GM04503 (cell line): Measurements from ENCODE around the gene DBET.
"Not testable (repeated sequence)": the region's sequence is repeated elsewhere in the genome, so short reads cannot be mapped to it uniquely, and the experiment has no call there.

ENCODE experiments used
- DNase-seq: peaks from one replicate; pipeline ENCODE4 v3.0.0-alpha.2; 2012; ENCODE audit warnings: low read depth

Gene DBET

DNA sequence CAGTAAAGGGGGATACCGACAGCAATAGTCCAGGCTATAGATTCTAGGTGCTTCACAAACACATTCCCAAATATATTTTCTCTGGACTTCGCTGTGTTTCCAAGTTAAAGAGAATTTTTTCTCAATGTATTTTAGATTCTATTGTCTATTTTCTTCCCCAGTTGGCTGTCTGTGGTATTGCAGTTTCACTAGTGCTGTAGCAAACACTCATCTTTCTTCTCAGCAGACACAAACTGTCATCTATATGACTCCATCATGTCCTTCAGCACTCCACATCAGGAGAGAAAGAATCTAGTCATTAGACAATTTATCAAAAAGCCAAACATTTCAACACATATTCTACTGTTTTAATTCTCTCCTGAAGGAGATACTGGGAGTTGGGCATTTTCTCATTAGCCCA is at the start of gene DBET:
Gene DBET, plus strand, starts transcription at position 161 of the 400 bp plus-strand sequence.
- DNase-seq = not testable (repeated sequence)

DNA sequence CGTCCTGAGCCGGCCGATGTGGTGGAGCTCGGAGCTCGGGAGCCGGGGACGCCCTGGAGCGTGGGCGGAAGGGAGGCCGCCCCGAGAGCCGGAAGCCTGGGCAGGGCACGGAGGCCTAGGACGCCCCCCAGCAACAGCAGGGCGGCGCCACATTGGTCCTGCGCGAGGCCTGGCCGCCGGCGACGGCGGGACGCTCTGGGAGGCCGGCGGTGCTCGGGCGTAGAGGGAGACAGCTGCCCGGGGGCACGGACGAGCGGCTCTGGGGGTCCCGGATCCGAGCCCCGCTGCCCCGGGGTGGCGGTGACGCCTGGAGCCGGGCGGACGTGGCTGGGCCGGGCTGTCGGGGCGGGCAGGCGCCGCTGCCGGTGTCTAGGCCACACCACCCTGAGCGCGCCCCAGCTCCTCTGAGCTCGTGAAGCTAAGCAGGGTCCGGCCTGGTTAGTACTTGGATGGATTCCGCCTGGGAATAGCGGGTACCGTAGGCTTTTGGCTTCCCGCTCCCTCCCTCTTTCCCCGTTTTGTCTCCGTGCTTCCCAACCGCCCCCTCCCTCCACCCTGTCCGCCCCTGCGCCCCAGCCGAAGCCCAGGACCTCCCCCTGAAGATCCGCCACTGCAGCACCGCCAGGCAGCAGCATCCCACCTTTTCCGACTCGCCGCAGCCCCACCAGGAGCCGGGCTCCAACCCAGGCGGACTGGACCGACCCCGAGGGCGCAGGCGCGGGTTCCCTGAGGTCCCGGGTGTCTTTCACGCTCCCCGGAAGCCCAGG is 49.3 kb upstream of the DBET start:
- no peak for DNase-seq

DNA sequence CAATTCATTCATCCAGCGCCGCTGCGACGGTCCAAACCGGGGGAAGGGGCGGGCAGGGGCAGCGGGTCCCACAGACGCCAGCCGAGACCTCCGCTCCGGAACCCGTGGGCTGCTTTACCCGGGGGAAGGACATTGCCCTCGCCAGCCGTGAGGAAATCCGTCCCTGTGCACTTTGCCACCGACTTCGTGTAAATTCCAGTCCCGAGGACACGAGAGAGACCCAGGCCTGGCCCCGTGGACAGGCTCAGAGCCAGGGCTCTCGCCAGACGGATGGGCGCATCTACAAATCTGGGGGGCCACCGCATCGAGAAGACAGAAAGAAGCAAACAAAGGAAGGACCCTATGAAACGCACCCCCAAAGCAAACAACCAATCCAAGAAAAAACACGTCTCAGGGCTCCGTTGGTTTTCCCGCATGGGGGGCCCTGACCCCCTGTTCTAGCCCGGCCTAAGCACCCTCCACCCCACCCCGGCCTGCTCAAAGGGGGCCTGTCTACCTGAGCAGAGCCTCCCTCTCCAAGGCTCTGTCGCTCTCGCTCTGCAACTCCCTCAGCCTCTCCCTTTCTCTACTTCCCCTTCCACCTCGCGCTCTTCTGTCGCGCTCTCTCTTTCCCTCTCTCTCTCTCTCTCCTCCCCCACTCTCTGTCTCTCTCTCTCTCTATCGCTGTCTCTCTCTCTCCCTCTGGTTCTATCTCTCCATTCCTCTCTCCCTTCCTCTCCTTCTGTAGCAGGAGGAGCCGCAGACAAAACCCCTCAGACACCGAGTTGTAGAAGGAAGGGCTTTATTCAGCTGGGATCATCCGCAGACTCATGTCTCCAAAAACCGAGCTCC is 48.5 kb upstream of the DBET start:
- DNase-seq = no peak

DNA sequence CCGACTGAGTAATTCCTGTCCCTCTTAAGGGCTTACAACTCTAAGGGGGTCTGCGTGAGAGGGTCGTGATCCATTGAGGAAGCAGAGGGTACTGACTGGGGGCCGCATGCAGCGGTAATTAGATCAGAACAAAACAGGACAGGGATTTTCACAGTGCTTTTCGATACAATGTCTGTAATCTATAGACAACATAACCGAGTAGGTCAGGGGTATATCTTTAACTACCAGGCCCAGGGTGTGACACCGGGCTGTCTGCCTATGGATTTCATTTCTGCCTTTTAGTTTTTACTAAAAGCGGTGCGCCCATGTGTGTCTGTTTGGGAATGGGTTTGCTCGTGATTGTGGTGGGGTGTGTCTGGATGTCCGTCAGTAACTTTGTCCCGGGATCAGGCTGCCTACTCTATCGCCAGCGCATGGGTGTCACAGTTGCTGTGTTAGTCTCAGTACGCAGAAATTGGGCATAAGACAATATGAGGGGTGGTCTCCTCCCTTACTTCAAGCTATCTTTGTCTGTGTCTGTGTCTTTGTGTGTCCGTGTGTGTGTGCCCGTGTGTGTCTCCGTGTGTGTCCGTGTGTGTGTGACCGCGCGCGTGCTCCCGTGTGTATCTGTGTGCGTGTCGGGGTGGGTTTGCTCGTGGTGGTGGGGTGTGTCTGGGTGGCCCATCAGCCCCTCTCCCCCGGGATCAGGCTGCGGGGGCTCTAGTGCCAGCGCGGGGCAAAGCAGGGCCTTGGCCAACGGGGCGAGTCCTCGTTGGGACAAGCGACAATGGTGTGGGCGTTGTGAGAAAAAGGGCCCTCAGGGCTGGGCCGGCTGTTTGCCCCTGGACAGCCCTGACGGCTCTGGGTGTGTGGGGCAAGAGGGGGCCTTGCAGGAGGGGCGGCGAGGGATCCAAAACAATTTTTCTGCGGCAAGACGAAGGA is 47.7 kb upstream of the DBET start:
- no peak for DNase-seq

DNA sequence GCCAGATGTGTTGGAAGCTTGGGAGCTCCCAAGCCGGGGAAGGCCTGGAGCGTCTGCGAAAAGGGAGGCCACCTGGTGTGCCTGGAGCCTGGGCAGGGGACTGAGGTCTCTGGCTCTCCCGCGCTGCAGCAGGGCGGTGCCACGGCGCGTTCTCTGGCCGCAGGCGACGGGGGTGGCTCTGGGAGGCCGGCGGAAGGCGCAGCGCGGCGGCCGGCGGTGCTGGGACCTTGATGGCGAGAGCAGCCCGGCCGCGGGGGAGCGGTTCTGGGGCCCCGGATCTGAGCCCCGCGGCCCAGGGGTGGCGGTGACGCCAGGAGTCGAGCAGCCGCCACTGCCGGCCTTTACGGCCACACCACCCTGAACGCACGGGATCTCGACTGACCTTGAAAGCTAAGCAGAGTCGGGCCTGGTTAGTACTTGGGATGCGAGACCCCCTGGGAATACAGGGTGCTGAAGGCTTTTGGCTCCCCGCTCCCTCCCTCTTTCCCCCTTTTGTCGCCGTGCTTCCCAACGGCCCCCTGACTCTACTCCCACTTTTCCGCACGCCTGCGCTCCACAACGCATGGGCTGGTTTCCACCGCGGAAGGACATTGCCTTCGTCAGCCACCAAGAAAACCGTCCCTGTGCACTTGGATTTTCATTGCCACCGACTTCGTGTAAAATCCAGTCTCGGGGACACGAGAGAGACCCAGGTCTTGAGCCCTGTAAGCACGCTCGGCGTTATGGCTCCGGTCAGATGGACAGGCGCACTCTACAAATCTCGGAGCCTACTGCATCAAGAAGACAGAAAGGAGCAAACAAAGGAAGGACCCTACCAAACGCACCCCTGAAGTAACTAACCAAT is 46.7 kb upstream of the DBET start:
- DNase-seq = no peak

DNA sequence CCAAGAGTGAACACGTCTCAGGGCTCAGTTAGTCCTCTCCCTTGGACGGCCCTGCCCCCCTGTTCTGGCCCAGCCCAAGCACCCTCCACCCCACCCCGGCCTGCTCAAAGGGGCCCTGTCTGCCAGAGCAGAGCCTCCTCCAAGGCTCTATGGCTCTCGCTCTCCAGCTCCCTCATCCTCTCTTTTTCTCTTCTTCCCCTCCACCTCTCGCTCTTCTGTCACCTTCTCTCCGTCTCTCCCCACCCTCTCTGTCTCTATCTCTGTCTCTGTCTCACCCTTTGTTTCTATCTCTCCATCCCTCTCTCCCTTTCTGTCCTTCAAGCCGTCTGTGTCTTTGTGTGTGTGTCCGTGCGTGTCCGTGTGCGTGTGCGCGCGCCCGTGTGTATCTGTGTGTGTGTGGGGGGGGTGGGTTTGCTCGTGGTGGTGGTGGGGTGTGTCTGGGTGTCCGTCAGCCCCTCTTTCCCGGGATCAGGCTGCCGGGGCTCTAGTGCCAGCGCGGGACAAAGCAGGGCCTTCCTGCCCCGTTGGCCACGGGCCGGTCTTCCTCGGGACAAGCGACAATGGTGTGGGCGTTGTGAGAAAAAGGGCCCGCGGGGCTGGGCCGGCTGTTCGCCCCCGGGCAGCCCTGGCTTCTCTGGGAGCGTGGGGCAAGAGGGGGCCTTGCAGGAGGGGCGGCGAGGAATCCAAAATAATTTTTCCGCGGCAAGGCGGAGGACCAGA is 45.9 kb upstream of the DBET start:
- DNase-seq = no peak

DNA sequence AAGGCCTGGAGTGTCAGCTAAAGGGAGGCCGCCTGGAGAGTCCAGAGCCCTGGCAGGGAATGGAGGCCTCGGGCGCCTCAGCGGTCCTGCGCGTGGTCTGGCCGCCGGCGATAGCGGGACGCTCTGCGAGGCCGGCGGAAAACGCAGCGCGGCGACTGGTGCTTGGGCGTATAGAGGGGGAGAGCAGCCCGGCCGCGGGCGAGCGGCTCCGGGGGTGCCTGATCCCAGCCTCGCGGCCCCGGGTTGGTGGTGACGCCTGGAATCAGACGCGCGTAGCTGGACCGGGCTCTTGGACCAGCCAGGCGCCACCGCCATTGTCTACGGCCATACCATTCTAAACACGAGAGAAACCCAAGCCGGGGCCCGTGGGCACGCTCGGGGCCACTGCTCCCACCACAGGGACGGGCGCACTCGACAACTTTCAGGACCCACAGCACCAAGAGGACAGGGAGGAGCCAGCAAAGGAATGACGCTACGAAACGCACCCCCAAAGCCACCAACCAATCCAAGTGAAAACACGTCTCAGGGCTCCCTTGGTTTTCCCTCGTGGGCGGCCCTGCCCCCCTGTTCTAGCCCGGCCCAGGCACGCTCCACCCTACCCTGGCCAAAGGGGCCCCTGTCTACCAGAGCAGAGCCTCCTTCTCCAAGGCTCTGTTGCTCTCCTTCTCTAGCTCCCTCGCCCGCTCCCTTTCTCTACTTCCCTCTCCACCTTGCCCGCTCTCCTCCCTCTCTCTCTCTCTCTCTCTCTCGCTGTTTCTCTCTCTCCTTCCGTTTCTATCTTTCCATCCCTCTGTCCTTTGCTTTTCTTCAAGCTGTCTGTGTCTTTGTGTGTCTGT is 45.1 kb upstream of the DBET start:
- no peak for DNase-seq

DNA sequence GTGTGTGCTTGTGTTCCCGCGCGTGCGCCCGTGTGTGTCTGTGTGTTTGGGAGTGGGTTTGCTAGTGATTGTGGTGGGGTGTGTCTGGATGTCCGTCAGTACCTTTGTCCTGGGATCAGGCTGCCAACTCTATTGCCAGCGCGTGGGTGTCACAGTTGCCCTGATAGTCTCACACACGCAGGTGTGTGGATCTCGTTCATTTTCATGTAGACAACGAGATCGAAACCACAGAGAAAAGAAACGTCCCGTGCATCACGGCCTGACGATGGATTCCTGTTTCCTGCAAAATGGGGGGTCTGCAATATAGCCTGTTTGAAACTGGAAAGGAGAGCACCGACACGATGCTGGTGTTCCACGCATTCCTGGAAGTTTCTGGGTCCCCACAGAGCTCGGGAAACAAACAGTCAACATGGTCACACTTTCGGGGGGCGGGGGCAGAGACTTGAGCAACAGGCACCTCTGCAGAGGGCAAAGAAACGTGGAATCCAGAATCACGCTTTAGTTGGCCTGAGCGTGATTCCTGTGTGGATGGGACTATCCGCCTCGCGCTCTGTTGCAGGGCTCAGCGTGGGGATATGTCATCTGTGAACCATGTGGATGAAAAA is 44.3 kb upstream of the DBET start:
- not testable (repeated sequence) for DNase-seq

DNA sequence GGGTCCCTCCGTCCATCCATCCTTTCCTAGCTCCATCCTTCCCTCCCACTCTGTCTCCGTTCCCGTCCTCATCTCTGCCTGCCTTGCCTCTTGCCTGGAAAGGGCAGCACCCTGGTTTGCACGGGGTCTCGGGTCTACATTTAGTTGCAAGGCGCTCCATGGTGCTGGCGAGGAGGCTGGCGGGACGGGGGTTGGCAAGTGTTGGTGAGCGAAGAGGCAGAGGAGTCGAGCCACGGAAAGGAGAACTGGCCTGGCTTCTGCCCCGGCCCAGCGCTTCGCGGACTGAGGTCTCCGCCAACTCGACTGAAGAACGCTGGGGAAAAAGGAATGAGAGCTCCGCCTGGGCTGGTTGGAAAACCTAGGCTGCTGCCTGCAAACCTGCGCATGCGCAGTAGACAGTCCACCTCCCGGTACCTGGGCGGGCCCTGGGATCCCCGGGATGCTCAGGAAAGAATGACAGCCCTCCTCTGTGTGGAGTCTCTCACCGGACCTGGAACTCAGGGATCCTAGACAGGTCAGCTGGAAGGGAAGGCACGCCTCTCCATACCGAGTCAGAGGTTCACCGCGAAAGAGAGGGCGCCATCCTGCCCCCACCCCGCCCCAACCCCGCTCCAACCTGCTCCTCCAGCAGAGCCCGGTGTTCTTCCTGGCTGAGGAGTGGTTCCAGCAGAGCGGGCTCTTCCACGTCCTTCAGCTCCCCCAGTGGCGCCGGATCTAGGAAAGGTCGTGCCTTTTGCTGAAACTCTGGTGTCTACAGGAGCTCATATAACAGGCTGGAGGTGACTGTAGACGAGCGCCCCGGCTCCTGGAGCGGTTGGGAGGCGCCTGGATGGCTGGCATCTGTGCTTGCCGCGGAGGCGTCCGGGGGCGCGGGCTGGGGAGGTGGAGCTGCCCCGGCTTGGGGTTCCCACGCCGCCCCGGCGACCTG is 43.2 kb upstream of the DBET start:
- DNase-seq = no peak

DNA sequence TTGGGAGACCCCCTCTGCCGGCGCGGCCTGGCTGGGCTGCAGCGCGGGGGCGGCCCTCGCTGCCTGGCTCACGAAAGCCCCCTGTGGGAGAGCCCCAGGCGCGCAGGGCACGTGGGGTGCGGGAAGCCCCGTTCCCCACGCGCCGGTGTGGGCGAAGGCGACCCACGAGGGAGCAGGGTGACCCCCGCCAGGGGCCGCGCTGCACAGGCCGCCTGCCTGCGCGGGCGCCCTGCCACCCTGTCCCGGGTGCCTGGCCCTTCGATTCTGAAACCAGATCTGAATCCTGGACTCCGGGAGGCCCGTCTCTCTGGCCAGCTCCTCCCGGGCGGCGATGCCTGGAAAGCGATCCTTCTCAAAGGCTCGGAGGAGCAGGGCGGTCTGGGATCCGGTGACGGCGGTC is 42.3 kb upstream of the DBET start:
- not testable (repeated sequence) for DNase-seq

DNA sequence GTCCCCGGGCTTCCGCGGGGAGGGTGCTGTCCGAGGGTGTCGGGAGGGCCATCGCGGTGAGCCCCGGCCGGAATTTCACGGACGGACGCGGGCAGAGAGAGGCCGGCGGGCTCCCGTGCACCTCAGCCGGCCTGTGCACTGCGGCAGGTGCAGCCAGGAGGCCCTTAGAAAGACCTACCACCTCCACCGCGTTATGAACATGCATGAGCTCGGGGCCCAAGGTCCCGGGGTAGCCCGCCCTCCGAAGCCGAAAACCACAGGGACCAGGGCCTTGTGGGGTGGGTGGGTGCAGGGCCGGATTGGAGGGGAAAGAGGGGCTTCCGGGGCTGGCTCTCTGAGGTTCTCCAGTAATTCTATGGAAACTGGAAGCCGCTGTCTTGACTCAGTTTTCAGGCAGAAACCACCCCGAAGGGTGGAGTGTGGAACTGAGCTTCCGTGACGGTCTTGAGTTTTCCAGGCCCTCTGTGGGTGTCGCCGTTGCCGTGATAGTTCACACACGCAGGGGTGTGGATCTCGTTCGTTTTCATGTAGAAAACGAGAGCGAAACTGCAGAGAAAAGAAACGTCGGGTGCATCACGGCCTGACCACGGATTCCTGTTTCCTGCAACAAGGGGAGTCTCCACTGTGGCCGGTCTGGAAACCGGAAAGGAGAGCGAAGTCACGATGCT is 41.6 kb upstream of the DBET start:
- DNase-seq = not testable (repeated sequence)

DNA sequence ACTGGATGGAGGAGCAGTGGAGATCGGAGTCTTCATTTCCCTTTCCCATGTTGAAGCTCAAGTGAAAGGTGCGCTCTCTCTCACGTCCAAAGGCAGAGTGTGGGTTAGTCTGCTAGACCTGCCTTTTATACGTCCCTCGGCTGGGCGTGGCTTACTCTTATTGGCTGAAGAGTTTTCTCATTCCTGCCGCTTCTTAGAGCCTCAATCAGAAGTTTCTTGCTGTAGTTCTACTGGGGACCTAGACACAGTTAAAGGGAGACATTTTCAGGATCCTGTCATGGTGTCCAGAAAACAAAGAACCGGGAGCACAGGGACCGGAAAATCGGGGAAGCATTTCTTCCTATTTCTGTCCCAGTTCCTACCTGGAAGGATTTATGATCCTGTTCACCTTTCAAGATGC is 37.1 kb upstream of the DBET start, which contains the start of gene FRG2:
Gene FRG2, minus strand, starts transcription at position 101 of the 400 bp plus-strand sequence. Its CDS starts 52 bp downstream, at position 49.
- not testable (repeated sequence) for DNase-seq

DNA sequence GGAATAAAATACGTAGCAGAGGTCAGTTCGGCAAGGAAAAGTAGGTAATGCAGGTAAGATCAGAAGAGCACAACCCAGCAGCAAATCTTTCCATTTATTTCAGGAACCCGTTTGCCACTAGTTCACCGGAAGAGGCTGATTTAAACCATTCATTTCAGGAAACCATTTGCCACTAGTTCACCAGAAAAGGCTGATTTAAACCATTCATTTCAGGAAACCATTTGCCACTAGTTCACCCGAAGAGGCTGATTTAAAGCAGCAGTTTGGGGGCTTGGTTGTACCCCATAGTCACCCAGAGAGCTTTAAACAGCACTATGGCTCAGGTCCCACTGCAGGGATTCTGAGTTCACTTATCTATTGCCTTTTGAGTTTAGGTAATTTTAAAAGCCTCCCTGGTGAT is 33.0 kb upstream of the DBET start:
- DNase-seq = not testable (repeated sequence)

DNA sequence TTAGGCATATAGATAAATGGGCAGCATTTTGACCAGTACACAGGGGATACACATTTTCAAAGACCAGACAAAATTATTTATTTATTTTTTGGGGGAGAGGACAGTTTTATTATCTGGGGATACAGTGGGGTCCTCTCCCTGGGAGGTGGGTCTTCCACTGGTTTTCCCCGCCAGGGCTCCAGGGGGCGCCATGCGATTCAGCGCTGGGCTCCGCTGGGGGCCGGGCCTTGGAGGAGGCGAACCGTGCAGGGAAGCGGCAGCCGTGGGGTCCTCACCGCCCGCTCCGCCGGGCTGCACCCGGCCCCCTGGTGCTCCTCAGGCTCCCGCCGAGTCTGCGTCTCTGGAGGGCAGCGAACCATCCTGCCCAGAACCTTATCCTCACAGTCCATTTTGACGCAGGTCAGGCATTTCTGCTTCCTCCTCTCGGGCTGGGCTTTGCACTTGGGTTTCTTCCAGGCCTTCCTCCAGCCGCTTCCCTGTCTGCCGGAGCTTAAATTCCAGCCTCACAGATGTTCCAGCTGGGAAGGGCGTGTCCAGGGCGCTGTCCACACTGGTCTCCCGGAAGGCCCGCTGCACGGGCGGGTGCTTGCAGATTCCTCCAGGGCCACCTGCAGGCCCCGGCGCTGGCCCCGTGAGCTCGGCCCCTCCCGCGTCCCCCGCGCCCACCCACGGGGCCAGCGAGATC is 26.5 kb upstream of the DBET start:
- not testable (repeated sequence) for DNase-seq

DNA sequence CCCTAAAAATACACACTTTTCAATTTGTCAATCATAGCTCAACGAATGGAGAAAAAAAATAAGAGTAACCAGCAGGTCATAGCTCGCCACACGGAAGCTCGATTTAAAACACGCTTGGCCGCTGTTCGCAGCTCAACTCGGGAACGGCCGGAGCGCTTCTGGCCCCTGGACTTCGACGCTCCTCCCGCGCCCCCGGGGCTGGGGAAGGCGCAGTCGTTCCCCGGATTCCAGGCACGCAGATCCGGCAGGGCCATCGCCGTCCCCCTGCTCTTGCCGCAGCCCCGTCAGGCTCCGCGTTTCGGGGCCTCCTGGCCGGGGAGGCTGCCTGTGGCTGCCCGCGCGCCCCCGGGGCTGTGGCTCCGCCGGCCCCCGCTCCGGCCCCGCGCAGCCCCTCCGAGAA is 23.4 kb upstream of the DBET start:
- DNase-seq = not testable (repeated sequence)

DNA sequence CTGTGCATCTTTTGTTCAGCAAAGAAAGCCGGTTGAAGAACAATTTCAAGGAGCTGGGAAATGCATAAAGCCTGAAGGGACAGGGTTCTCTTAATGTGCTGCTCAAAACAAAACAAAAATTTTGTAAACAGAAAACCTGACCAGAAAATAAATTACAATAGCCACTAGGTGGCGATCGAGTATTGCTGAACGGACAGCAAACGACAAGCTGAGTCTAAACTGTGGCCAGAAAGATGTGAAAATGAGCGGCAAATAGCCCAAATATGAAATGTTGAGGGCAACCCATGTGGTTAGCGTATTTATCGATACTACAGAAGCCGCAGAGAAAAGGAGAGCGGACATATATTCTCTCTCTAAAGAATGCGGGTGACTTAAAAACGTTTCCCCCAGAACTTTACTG is 16.7 kb upstream of the DBET start:
- DNase-seq = not testable (repeated sequence)
